ENCODE measurements around the gene PARD6G.

DNA sequence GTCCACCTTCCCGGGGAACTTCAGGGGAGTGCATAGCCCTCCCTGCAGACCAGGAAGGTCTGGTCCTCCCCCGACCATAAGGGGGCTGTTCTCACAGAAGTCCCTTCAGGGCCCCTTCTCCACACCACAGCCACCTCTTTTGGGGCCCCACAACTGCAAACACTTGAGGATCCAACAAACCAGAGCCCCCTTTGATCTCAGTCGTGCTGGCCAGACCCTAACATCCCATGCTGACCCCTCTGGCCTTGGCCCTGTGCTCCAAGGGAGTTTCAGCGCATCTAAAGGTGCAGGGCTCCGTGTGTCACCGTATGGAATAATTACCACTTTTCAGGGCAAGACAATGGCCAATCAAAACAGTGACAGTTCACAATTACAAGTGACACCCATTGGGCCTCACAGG is 80.6 kb downstream of the PARD6G start:
- TF ChIP-seq TBP (optimal IDR thresholded peaks at IDR 0.05; ENCODE audit: low read depth, low read length) (no peak), NONO (IDR thresholded peaks at IDR 0.05; ENCODE audit: low read depth in 2 of 2, low read length in 1 of 2) (no peak), SMARCC2 (IDR thresholded peaks at IDR 0.05; ENCODE audit: low read depth) (no peak), MXI1 (IDR thresholded peaks at IDR 0.05; ENCODE audit: low read depth, low read length) (no peak)
